Measurements from ENCODE around the gene TACC3. TPM values are rescaled to one million over a fixed set of nuclear protein-coding genes. Genes with fewer than 3 reads are reported as not detected.

Gene TACC3
- total RNA-seq, 1 experiment from 2014 or later: 32.0 TPM

DNA sequence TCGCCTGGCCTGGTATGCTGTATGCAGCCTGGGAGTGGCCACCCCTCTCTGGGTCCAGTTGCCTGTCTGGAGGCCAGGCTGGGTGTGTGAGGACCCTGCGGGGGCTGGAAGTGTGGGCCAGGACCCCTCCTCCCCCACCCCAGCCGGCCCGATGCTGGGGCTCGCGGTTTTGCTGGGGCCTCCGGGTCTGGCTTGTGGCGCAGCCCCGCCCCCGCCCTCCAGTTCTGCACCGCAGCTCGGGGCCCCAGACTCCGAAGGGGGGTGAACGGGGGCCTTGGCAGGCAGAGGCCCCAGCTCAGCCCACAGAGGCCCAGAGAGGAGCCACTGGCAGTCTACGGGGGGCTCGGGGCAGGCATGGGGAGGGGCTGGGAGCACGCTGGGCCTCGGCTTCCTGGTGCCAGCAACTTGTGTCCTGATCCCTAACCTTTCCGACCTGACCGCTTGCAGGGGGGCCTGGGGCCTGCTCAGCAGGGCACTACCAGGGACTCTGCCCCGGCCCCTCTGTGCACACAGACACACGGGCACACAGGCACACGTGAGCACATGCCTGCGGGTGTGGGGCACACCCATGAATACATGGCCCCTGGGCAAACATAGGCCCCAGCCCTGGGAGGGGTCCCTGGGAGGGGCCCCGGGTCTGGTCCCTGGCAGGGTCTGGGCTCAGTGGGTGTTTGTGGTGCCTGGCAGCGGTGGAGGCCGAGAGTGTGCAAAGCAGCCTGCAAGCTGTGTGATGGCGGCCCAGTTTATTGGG lies 50.4 kb downstream of the TACC3 start:
- no peaks in the 10 kb centered on the region for H3K27me3 ChIP-seq (ENCODE audit: low read length)
- H3K4me3 ChIP-seq (ENCODE audit: low read length): no peak overlapping the region
- ChIA-PET POLR2A (ENCODE audit: unreplicated experiment) (no interaction called here), CTCF (no interaction called here)
- H3K9me2 ChIP-seq (replicated peaks; ENCODE audit: low read length): no peaks in the 10 kb centered on the region
- no peaks in the 10 kb centered on the region for H3K9me3 ChIP-seq (ENCODE audit: low read length)
- no peak overlapping the region for H3K27ac ChIP-seq (ENCODE audit: low read length)
- no peak overlapping the region for H3K9ac ChIP-seq (ENCODE audit: low read length)
- H3F3A ChIP-seq (ENCODE audit: low read length, unreplicated experiment): no peaks in the 10 kb centered on the region
- no peaks in the 10 kb centered on the region for H4K20me1 ChIP-seq (ENCODE audit: low read length)
- H3K36me3 ChIP-seq (ENCODE audit: low read depth, low read length): no peaks in the 10 kb centered on the region
- TF ChIP-seq EZH2phosphoT487 (IDR thresholded peaks at IDR 0.05; ENCODE audit: borderline replicate concordance, low read length) (no peak), EZH2 (IDR thresholded peaks at IDR 0.05; ENCODE audit: low read length, unreplicated experiment) (no peak)
- TF ChIP-seq, protein P1, sequence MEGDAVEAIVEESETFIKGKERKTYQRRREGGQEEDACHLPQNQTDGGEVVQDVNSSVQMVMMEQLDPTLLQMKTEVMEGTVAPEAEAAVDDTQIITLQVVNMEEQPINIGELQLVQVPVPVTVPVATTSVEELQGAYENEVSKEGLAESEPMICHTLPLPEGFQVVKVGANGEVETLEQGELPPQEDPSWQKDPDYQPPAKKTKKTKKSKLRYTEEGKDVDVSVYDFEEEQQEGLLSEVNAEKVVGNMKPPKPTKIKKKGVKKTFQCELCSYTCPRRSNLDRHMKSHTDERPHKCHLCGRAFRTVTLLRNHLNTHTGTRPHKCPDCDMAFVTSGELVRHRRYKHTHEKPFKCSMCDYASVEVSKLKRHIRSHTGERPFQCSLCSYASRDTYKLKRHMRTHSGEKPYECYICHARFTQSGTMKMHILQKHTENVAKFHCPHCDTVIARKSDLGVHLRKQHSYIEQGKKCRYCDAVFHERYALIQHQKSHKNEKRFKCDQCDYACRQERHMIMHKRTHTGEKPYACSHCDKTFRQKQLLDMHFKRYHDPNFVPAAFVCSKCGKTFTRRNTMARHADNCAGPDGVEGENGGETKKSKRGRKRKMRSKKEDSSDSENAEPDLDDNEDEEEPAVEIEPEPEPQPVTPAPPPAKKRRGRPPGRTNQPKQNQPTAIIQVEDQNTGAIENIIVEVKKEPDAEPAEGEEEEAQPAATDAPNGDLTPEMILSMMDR (conservative IDR thresholded peaks at IDR 0.05; ENCODE audit: low read depth, low read length): no peak
- H3K4me1 ChIP-seq (ENCODE audit: insufficient read depth, low read length): no peaks in the 10 kb centered on the region
- no peaks in the 10 kb centered on the region for H3K79me2 ChIP-seq (ENCODE audit: low read length)
- ATAC-seq (no peak), DNase-seq (no peak)
- intact Hi-C loops (cut with micrococcal nuclease): no loop called here
- H2AFZ ChIP-seq (ENCODE audit: low read length): no peak overlapping the region
- no peak overlapping the region for H3K4me2 ChIP-seq (ENCODE audit: low read length)
- BruUV-seq (replicated peaks): no TSS peak

DNA sequence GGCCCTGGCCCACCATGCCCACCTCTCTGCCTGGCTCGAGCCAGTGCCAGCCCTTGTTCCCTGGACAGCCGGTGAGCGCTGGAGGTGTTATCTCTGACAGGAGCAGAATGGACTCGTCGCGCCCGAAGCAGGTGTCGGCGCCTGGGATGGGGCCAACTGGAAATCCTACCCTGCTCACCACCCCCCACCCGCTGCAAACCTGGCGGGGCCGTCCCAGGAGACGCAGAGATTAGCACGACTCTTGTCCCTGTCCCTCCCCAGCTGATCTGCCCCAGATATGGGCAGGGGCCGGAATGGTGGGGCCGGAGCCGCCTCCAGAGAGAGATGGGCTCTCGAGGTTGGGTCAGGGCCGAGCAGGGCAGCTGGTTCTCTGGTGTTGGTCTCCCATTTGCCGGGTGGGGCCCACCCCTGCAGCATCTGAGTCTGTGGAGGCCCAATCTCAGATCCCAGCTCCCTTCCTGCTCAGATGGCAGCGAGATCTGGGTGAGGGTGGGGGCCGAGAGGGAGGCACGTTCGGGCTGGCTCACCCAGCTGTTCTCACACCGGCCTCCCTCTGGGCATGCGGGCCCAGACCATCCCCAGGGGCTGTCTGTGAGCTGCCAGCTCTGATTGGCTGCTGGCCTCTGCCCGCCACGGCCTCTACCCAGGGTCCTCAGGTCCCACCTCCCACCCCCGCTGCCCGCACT lies 51.7 kb downstream of the TACC3 start:
- Histone ChIP-seq H3K36me3 (ENCODE audit: low read depth, low read length) (no peaks in the 10 kb centered on the region), H3K9me3 (ENCODE audit: low read length) (no peaks in the 10 kb centered on the region), H3K27ac (ENCODE audit: low read length) (no peak overlapping the region), H3K4me1 (ENCODE audit: insufficient read depth, low read length) (no peaks in the 10 kb centered on the region), H3K79me2 (ENCODE audit: low read length) (no peaks in the 10 kb centered on the region), H4K20me1 (ENCODE audit: low read length) (no peaks in the 10 kb centered on the region), H3K9ac (ENCODE audit: low read length) (no peak overlapping the region), H3K27me3 (ENCODE audit: low read length) (no peaks in the 10 kb centered on the region), H3K9me2 (replicated peaks; ENCODE audit: low read length) (no peaks in the 10 kb centered on the region), H3K4me2 (ENCODE audit: low read length) (no peak overlapping the region), H3F3A (ENCODE audit: low read length, unreplicated experiment) (no peaks in the 10 kb centered on the region), H2AFZ (ENCODE audit: low read length) (no peak overlapping the region), H3K4me3 (ENCODE audit: low read length) (no peak overlapping the region)
- no peak for TF ChIP-seq EZH2phosphoT487 (IDR thresholded peaks at IDR 0.05; ENCODE audit: borderline replicate concordance, low read length)
- TF ChIP-seq, protein P1 (conservative IDR thresholded peaks at IDR 0.05; ENCODE audit: low read depth, low read length): no peak
- no peak for TF ChIP-seq EZH2 (IDR thresholded peaks at IDR 0.05; ENCODE audit: low read length, unreplicated experiment)
- DNase-seq (no peak), ATAC-seq (no peak)
- POLR2A ChIA-PET (ENCODE audit: unreplicated experiment): no interaction called here
- CTCF ChIA-PET: no interaction called here
- intact Hi-C loops (cut with micrococcal nuclease): no loop called here
- BruUV-seq (replicated peaks): no TSS peak

DNA sequence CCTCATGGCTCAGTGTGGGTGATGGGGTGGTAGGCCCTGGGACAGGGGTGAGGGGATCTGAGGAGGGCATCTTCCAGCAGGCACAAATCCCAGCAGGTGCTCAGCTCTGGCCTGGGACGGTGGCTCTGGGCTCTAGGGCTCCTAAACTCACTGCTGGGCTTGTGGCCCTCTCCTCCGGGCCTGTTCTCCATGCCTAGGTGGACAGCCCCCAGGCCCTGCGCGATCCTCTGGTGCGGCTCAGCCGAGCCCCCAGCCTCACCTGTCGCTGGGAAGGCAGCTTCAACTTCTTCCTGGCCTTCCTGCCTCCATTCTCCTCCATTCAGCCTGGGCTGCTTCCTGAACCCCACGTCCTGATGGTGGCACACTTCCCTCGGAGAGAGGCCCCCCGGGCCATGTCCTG lies 52.4 kb downstream of the TACC3 start:
- Histone ChIP-seq H4K20me1 (ENCODE audit: low read length) (no peaks in the 10 kb centered on the region), H3K79me2 (ENCODE audit: low read length) (no peaks in the 10 kb centered on the region), H3K27ac (ENCODE audit: low read length) (no peak overlapping the region), H3K9ac (ENCODE audit: low read length) (no peak overlapping the region), H3K9me2 (replicated peaks; ENCODE audit: low read length) (no peaks in the 10 kb centered on the region), H2AFZ (ENCODE audit: low read length) (no peak overlapping the region), H3F3A (ENCODE audit: low read length, unreplicated experiment) (no peaks in the 10 kb centered on the region), H3K4me2 (ENCODE audit: low read length) (no peak overlapping the region), H3K36me3 (ENCODE audit: low read depth, low read length) (no peaks in the 10 kb centered on the region), H3K4me3 (ENCODE audit: low read length) (no peak overlapping the region), H3K9me3 (ENCODE audit: low read length) (no peaks in the 10 kb centered on the region), H3K4me1 (ENCODE audit: insufficient read depth, low read length) (no peaks in the 10 kb centered on the region), H3K27me3 (ENCODE audit: low read length) (no peaks in the 10 kb centered on the region)
- ATAC-seq: no peak
- BruUV-seq (replicated peaks): no TSS peak
- DNase-seq: no peak
- TF ChIP-seq EZH2 (IDR thresholded peaks at IDR 0.05; ENCODE audit: low read length, unreplicated experiment) (no peak), EZH2phosphoT487 (IDR thresholded peaks at IDR 0.05; ENCODE audit: borderline replicate concordance, low read length) (no peak)
- TF ChIP-seq, protein P1 (conservative IDR thresholded peaks at IDR 0.05; ENCODE audit: low read depth, low read length): no peak
- intact Hi-C loops (cut with micrococcal nuclease): no loop called here
- CTCF ChIA-PET: no interaction called here
- POLR2A ChIA-PET (ENCODE audit: unreplicated experiment): no interaction called here

Data from PC-3 (cell line).